ENCODE data around the gene MYO9A.

The MYO9A gene

DNA sequence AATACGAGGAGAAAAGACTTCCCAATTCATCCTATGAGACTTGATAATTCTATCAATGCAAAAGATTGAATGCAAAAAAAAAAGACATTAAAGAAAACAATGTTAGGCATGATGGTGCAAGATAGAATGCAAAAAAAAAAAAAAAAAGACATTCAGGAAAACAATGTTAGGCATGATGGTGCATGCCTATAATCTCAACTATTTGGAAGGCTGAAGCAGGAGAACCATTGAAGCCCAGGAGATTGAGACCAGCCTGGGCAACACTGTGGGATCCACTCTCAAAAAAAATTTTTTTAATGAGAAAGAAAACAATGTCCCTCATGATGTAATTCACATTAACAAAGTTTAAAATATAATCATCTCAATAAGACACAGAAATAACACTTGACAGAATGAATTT is 75.9 kb downstream of the MYO9A start:
- peaks cover 70% of the 10 kb centered on the region for H3K36me3 Mint-ChIP-seq (ENCODE audit: low read depth)
- H3K27me3 Mint-ChIP-seq (ENCODE audit: low read depth), result no peaks in the 10 kb centered on the region
- no peak overlapping the region for H3K4me3 Mint-ChIP-seq
- H3K4me1 Mint-ChIP-seq, result peaks cover 17% of the 10 kb centered on the region
- peaks cover 13% of the 10 kb centered on the region for H3K9me3 Mint-ChIP-seq
- H3K27ac Mint-ChIP-seq, result no peak overlapping the region
- TF ChIP-seq, protein P1, sequence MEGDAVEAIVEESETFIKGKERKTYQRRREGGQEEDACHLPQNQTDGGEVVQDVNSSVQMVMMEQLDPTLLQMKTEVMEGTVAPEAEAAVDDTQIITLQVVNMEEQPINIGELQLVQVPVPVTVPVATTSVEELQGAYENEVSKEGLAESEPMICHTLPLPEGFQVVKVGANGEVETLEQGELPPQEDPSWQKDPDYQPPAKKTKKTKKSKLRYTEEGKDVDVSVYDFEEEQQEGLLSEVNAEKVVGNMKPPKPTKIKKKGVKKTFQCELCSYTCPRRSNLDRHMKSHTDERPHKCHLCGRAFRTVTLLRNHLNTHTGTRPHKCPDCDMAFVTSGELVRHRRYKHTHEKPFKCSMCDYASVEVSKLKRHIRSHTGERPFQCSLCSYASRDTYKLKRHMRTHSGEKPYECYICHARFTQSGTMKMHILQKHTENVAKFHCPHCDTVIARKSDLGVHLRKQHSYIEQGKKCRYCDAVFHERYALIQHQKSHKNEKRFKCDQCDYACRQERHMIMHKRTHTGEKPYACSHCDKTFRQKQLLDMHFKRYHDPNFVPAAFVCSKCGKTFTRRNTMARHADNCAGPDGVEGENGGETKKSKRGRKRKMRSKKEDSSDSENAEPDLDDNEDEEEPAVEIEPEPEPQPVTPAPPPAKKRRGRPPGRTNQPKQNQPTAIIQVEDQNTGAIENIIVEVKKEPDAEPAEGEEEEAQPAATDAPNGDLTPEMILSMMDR (IDR thresholded peaks at IDR 0.05; ENCODE audit: unreplicated experiment in 3 of 3), result no peak

DNA sequence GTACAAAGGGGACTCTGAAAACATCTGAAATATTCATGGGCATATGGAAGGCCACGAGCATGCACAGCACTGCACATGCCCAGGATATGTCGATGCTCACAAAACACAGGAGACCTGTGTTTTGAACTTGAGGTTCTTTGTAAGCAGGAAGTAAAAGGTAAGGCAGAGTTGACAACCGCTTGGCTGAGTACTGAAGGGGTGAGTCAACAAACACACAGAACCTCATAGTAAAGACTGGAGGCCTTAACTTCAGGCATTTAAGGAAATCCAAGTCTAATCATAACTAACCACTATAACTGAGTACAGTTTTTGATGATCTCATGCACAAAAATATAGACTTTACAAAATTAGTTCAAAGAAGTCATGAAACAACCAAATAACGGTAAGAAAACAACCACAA is 80.6 kb downstream of the MYO9A start:
- H3K27ac Mint-ChIP-seq, result no peak overlapping the region
- H3K27me3 Mint-ChIP-seq (ENCODE audit: low read depth), result no peaks in the 10 kb centered on the region
- H3K36me3 Mint-ChIP-seq (ENCODE audit: low read depth), result peaks cover 58% of the 10 kb centered on the region
- peaks cover 7% of the 10 kb centered on the region for H3K4me1 Mint-ChIP-seq
- peaks cover 16% of the 10 kb centered on the region for H3K9me3 Mint-ChIP-seq
- TF ChIP-seq, protein P1 (IDR thresholded peaks at IDR 0.05; ENCODE audit: unreplicated experiment in 3 of 3), result no peak
- no peak overlapping the region for H3K4me3 Mint-ChIP-seq

DNA sequence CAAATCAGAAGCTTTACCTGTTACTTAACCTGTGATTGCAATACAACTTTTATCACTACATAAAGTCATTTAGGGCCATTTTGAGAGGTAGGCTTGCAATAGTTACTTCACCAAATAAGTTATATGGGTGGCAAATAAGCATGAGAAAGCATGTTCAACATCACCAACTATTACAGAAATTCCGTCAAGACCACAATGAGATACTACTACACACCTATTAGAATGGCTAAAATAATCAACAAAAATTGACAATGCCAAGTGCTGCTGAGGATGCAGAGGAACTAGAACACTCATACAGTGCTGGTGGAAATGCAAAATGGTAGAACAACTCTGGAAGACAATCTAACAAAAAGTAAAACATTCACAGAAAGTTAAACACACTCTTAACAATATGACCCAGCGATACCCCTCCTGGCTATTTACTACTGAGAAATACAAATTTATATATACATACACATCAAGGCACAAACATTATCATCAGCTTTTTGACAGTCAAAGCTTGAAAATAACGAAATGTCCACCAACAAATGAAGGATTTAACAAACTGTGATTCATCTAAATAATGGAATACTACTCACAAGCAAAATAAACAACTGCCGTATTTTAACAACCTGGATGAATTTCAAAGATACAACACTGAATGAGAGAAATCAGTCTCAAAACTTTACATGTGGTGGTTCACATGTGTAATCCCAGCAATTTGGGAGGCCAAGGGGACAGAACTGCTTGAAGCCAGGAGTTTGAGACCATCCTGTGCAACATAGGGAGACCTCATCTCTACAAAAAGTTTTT is 82.9 kb downstream of the MYO9A start:
- peaks cover 46% of the 10 kb centered on the region for H3K36me3 Mint-ChIP-seq (ENCODE audit: low read depth)
- no peak overlapping the region for H3K4me3 Mint-ChIP-seq
- H3K4me1 Mint-ChIP-seq, result peaks cover 7% of the 10 kb centered on the region
- no peak overlapping the region for H3K27ac Mint-ChIP-seq
- H3K27me3 Mint-ChIP-seq (ENCODE audit: low read depth), result no peaks in the 10 kb centered on the region
- H3K9me3 Mint-ChIP-seq, result peaks cover 16% of the 10 kb centered on the region
- TF ChIP-seq, protein P1 (IDR thresholded peaks at IDR 0.05; ENCODE audit: unreplicated experiment in 3 of 3), result no peak

DNA sequence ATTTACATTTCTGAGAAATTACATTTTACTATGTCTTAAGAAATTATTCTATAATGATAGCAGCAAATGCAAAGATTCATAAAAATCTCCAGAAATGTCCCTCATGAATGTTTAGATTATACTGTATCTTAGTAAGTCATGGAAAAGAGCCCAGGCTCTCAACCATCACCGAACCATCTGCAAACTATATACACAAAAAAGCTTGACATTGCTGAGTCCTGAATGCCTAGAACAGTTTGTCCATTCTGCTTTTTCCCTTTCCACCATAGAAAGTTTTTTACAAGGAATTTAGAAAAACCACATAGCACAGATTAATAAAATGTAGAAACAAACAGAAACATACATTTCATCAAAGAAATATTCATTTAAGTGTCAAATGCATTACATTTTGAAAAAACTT is 83.6 kb downstream of the MYO9A start:
- H3K36me3 Mint-ChIP-seq (ENCODE audit: low read depth), result peaks cover 42% of the 10 kb centered on the region
- no peak overlapping the region for H3K27ac Mint-ChIP-seq
- H3K27me3 Mint-ChIP-seq (ENCODE audit: low read depth), result no peaks in the 10 kb centered on the region
- TF ChIP-seq, protein P1 (IDR thresholded peaks at IDR 0.05; ENCODE audit: unreplicated experiment in 3 of 3), result no peak
- H3K4me1 Mint-ChIP-seq, result peaks cover 7% of the 10 kb centered on the region
- H3K4me3 Mint-ChIP-seq, result no peak overlapping the region
- peaks cover 16% of the 10 kb centered on the region for H3K9me3 Mint-ChIP-seq

DNA sequence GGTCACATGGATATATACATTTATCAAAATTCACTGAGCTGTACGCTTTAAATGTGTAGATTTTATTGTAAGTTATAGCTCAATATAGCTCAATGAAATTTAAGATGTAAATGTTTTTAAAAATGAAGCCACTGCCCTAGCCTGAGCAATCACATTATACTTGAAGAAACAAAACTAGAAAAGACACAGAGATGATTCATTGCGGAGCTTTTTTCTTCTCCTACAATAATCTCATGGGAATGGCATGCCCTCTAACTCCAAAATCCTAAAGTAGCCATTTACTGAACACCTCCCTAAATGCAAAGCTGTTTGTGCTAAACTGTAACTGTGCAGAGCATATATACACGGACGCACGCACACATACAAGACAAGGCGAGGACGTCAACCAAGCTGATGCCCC is 84.2 kb downstream of the MYO9A start:
- Mint-ChIP-seq H3K9me3 (peaks cover 16% of the 10 kb centered on the region), H3K27ac (no peak overlapping the region), H3K4me3 (no peak overlapping the region), H3K36me3 (ENCODE audit: low read depth) (peaks cover 42% of the 10 kb centered on the region), H3K27me3 (ENCODE audit: low read depth) (no peaks in the 10 kb centered on the region), H3K4me1 (peaks cover 7% of the 10 kb centered on the region)
- TF ChIP-seq, protein P1 (IDR thresholded peaks at IDR 0.05; ENCODE audit: unreplicated experiment in 3 of 3), result no peak

DNA sequence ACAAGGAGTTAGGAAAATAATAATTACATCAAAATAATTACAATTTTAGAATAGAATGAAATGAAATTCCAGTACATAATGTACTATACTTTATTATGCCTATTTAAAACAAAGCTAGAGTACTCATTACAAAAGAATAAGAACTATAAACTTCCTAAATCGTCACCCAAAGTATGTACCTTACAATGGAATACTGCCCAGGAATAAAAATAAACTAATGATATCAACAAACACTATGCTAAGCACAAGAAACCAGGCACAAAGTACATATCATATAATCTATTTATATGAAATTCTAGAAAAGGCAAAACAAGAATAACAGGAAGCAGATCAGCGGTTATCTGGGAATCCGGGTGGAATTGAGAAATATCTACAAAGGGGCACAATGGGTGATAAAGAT is 84.7 kb downstream of the MYO9A start:
- Mint-ChIP-seq H3K9me3 (peaks cover 13% of the 10 kb centered on the region), H3K36me3 (ENCODE audit: low read depth) (peaks cover 38% of the 10 kb centered on the region), H3K4me1 (peaks cover 7% of the 10 kb centered on the region), H3K4me3 (no peak overlapping the region), H3K27ac (no peak overlapping the region), H3K27me3 (ENCODE audit: low read depth) (no peaks in the 10 kb centered on the region)
- TF ChIP-seq, protein P1 (IDR thresholded peaks at IDR 0.05; ENCODE audit: unreplicated experiment in 3 of 3), result no peak

All from nephron (organoid).